Measurements from ENCODE around the gene OGFR.

DNA sequence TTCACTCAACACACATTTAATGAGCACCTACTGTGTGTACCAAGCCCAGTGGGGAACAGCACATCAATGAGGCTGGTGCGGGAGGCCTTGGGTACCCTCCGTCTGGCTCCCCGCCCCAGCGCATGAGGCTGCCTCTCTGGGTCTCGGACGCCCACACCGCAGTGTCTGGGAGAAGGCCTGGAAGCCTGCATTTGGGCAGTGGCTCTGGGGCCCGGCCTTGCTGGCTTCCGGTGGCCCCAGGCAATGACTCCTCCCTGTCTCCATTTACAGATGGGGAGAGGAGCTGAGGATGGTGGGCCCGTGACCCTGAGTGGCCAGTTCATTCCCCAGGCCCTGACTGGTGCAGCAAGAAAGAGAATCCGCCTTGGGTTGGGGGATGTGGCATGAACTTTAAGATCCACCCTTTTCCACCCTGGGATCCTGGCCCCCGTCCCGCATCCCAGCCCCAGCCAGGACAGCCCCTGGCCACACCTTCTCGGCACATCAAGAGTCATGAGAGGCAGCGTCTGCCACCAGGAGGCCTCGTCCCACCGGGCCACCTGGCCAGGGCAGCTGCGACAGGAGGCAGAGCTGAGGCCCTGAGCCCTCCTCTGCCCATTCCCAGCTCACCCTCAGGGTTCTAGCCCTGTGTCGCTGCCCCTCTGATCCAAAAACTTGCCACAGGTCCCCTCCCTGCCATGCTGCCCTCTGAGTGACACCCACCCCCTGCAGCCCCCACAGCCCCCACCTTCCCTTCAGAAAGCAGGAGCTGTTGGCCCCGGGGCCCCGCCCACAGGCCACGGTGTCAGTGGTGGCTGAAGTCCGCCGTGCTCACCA, 25.8 kb upstream of the OGFR start:
- TF ChIP-seq POLR2AphosphoS5 (IDR thresholded peaks at IDR 0.05; ENCODE audit: low read depth, low read length), result no peak
- TF ChIP-seq TAF1 (IDR thresholded peaks at IDR 0.05; ENCODE audit: low read depth, low read length), result no peak
- TF ChIP-seq POLR2A (IDR thresholded peaks at IDR 0.05; ENCODE audit: low read depth, low read length), result no peak
- TF ChIP-seq PAX5 (IDR thresholded peaks at IDR 0.05; ENCODE audit: insufficient read depth, low read length, severe bottlenecking), result no peak
- TF ChIP-seq SPI1 (IDR thresholded peaks at IDR 0.05; ENCODE audit: low read depth, low read length), result no peak
